ENCODE data around the gene SLCO1B1.

- TF ChIP-seq POLR2A (IDR thresholded peaks at IDR 0.05; ENCODE audit: low read length), result no peak
- TF ChIP-seq GATA1 (IDR thresholded peaks at IDR 0.05; ENCODE audit: low read depth, low read length), result no peak
These were observed 1.6 kb upstream of the SLCO1B1 start for GRCh38 chr12:21129351-21129750.
